ENCODE results near the gene BYSL.

The BYSL gene

DNA sequence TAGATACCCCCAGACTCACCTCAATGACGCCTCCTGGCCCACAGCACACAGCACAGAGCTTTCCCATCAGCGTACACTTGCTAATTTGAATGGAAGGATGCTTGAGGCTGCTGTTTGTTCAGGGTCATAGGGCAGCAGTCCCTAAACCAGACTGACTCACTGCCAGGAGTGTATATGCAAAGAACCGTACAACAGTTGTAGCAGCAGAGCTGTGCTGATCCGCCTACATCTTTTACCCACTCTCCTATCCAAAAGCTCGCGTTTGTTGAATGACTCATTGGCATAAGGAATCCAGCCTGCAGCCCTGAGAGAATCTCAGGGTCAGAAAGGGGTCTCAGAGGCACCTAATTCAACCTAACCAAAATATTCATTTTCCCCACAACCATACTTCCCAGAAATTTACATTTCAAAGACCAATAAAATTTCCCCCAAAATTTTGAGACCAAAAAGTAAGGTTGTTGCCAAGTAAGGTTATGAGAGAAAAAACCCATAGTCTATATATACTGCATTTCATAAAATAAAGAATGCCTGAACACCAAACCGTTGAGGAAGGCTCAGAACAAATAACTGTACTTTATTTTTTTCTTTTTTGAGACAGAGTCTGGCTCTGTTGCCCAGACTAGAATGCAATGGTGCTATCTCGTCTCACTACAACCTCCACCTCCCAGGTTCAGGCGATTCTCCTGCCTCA, 55.6 kb downstream of the BYSL start:
- DNase-seq (ENCODE audit: low spot score), result peak; percentile 64

Measured in GM03348 (cell line).